GM12878 (cell line): ENCODE results near the gene DNTT. TPM values are rescaled to one million over a fixed set of nuclear protein-coding genes. Genes with fewer than 3 reads are reported as not detected.

Experiments
- ATAC-seq: fragments of 200-7000 bp; cut with Tn5 transposase; 3 replicates; pipeline ENCODE4 v1.9.1; 2020; ENCODE audit warnings: mild to moderate bottlenecking, moderate library complexity
- BruUV-seq: library from RNA; stranded (reverse); fragments of 400-500 nt; replicated peaks from 2 replicates; lab custom pipeline; 2021; lab: Mats Ljungman, UMichigan
- CTCF ChIA-PET: fragments of 300-600 bp; sonication (Branson Sonifier 250); formaldehyde crosslinking; extraction: SDS; loops from one replicate; lab custom pipeline; 2021; ENCODE audit warnings: inconsistent platforms; lab: Yijun Ruan, JAX
- POLR2A ChIA-PET: fragments of 350-600 bp; formaldehyde crosslinking; extraction: SDS; loops from one replicate; lab custom pipeline; 2021; ENCODE audit warnings: inconsistent platforms; lab: Charles Lee
- RAD21 ChIA-PET: fragments of 300-600 bp; sonication (Branson Sonifier 250); formaldehyde crosslinking; loops from one replicate; lab custom pipeline; 2023; ENCODE audit warnings: antibody characterized with exemption; ENCODE audit not compliant: unreplicated experiment; lab: Charles Lee
- SMC1A ChIA-PET: fragments of 300-600 bp; sonication (Branson Sonifier 250); formaldehyde crosslinking; loops from one replicate; lab custom pipeline; 2023; ENCODE audit not compliant: unreplicated experiment, uncharacterized antibody; lab: Charles Lee
- DNase-seq: peaks from one replicate; pipeline ENCODE4 v3.0.0-alpha.2; 2011; ENCODE audit warnings: low read depth, low spot score
- FAIRE-seq: peaks from 3 replicates; lab custom pipeline; 2011; peaks lifted over from hg19 to GRCh38; lab: Jason Lieb, UNC
- H2AFZ ChIP-seq: 2 replicates; pipeline ENCODE4 v1.6.0; 2011; ENCODE audit warnings: low read depth, low read length, control low read depth; ENCODE audit not compliant: control insufficient read depth
- H3K27ac ChIP-seq: 2 replicates; pipeline ENCODE4 v1.5.1; 2011; ENCODE audit warnings: control low read depth; ENCODE audit not compliant: control insufficient read depth, insufficient read depth
- H3K27me3 ChIP-seq, 2 experiments: replicated peaks in 1 of 2; 2 replicates each; pipeline versions ENCODE4 v1.6.0 to v1.6.1; 2011; ENCODE audit warnings: low read length in 1 of 2; ENCODE audit not compliant: control insufficient read depth in 2 of 2, insufficient read depth in 2 of 2
- H3K36me3 ChIP-seq, 2 experiments: 2 replicates each; pipeline ENCODE4 v1.5.1; 2011; ENCODE audit warnings: low read length in 1 of 2; ENCODE audit not compliant: control insufficient read depth in 2 of 2, insufficient read depth in 2 of 2
- H3K4me1 ChIP-seq: 2 replicates; pipeline ENCODE4 v1.6.1; 2011; ENCODE audit warnings: mild to moderate bottlenecking, low read length, moderate library complexity, mixed read lengths; ENCODE audit not compliant: control insufficient read depth, insufficient read depth
- H3K4me2 ChIP-seq: 2 replicates; pipeline ENCODE4 v1.6.0; 2011; ENCODE audit warnings: control low read depth; ENCODE audit not compliant: control insufficient read depth, insufficient read depth
- H3K4me3 ChIP-seq: fragments of 200-600 bp; sonication (generic); 2 replicates; pipeline ENCODE4 v1.5.1; 2016
- H3K79me2 ChIP-seq: 2 replicates; pipeline ENCODE4 v1.6.0; 2011; ENCODE audit warnings: low read length; ENCODE audit not compliant: control insufficient read depth, insufficient read depth
- H3K9ac ChIP-seq: 2 replicates; pipeline ENCODE4 v1.8.0; 2011; ENCODE audit warnings: low read length, control low read depth, mixed read lengths; ENCODE audit not compliant: control insufficient read depth, insufficient read depth
- H3K9me3 ChIP-seq: replicated peaks from 3 replicates; pipeline ENCODE4 v1.5.1; 2011; ENCODE audit warnings: mild to moderate bottlenecking, low read length; ENCODE audit not compliant: control insufficient read depth, insufficient read depth
- H4K20me1 ChIP-seq: 2 replicates; pipeline ENCODE4 v1.6.0; 2011; ENCODE audit not compliant: control insufficient read depth, insufficient read depth
- EZH2 ChIP-seq: IDR thresholded peaks from 2 replicates; pipeline ENCODE4 v1.6.1; 2012; ENCODE audit warnings: low read depth, mild to moderate bottlenecking, control low read depth, inconsistent platforms, low read length, borderline replicate concordance; ENCODE audit not compliant: control insufficient read depth
- IRF5 ChIP-seq: fragments of 450-650 bp; IDR thresholded peaks from 2 replicates; pipeline ENCODE4 v1.6.1; 2017; ENCODE audit warnings: borderline replicate concordance
- RB1 ChIP-seq: fragments of 450-650 bp; formaldehyde crosslinking; IDR thresholded peaks from 2 replicates; pipeline ENCODE4 v1.6.1; 2017; ENCODE audit warnings: mild to moderate bottlenecking, borderline replicate concordance
- SIN3A ChIP-seq: IDR thresholded peaks from 2 replicates; pipeline ENCODE4 v1.6.1; 2012; ENCODE audit warnings: low read depth, low read length, improper control_type of control experiment
- WGBS: methylation state at CpG from one replicate; pipeline ENCODE4 v1.1.6; 2016; ENCODE audit warnings: low lambda C conversion rate; ENCODE audit not compliant: insufficient replicate concordance, insufficient coverage; ENCODE audit errors: missing lambda C conversion rate; 5-methylcytosine and 5-hydroxymethylcytosine counted together
- in situ Hi-C: fragments of 300-500 bp; cut with MboI; formaldehyde crosslinking; loops from 9 replicates; pipeline ENCODE4 v1.14.3; 2018; ENCODE audit warnings: mixed read lengths
- intact Hi-C: fragments of 100-400 bp; cut with micrococcal nuclease; formaldehyde crosslinking; loops from one replicate; pipeline ENCODE4 v1.14.2; 2022; ENCODE audit not compliant: unreplicated experiment
- polyA plus RNA-seq, 11 experiments: library from polyadenylated mRNA; depleted of rRNA in 4 of 11; unstranded in 6 of 11; stranded (reverse) in 5 of 11; fragments of >200 nt; fragmentation: Nextera tagmentation in 4 of 11; fragmentation: Illumina TruSeq in 1 of 11; extraction: Ambion mirVana in 4 of 11; extraction: Trizol in 1 of 11; gene quantifications; 1 replicate in 1 of 11; 2 replicates in 10 of 11; pipeline versions ENCODE4 v1.2.1 to v1.2.3, GENCODE V29; 2011 to 2016; ENCODE audit warnings: inconsistent platforms in 2 of 11, missing spikeins in 2 of 11, low read depth in 1 of 11
- total RNA-seq, 4 experiments: library from RNA; depleted of rRNA in 3 of 4; stranded (reverse); fragments of >200 nt in 3 of 4; fragmentation: Illumina TruSeq in 1 of 4; extraction: Trizol in 1 of 4; gene quantifications; 2 replicates each; pipeline versions ENCODE4 v1.2.1 to v1.2.3, GENCODE V29; 2013 to 2021
- TF ChIP-seq, protein P1 (sequence below): fragments of 450-650 bp; IDR thresholded peaks from 2 replicates; pipeline ENCODE4 v1.6.1; 2017; ENCODE audit warnings: mild to moderate bottlenecking, moderate library complexity

The DNTT gene
- total and polyA plus RNA-seq, 10 of the 15 experiments (the other 5 are each of a cell fraction or from before 2014, with no cell fraction given): 0.06 to 0.13 (median 0.09) TPM; not detected in 5

- no peak for DNase-seq
- ChIA-PET CTCF (no interaction called here), POLR2A (no interaction called here), RAD21 (no interaction called here), SMC1A (no interaction called here)
- no peaks in the 10 kb centered on the region for H4K20me1 ChIP-seq
- WGBS: 56% methylated on average over 7 of the region's 7 CpGs
- no peaks in the 10 kb centered on the region for H3K4me1 ChIP-seq
- BruUV-seq: no TSS peak
- no peak overlapping the region for H3K4me3 ChIP-seq
- H3K36me3 ChIP-seq: no peaks in the 10 kb centered on the region
- no peak overlapping the region for H2AFZ ChIP-seq
- TF ChIP-seq RB1 (no peak), SIN3A (no peak), EZH2 (no peak), IRF5 (no peak)
- TF ChIP-seq, protein P1, sequence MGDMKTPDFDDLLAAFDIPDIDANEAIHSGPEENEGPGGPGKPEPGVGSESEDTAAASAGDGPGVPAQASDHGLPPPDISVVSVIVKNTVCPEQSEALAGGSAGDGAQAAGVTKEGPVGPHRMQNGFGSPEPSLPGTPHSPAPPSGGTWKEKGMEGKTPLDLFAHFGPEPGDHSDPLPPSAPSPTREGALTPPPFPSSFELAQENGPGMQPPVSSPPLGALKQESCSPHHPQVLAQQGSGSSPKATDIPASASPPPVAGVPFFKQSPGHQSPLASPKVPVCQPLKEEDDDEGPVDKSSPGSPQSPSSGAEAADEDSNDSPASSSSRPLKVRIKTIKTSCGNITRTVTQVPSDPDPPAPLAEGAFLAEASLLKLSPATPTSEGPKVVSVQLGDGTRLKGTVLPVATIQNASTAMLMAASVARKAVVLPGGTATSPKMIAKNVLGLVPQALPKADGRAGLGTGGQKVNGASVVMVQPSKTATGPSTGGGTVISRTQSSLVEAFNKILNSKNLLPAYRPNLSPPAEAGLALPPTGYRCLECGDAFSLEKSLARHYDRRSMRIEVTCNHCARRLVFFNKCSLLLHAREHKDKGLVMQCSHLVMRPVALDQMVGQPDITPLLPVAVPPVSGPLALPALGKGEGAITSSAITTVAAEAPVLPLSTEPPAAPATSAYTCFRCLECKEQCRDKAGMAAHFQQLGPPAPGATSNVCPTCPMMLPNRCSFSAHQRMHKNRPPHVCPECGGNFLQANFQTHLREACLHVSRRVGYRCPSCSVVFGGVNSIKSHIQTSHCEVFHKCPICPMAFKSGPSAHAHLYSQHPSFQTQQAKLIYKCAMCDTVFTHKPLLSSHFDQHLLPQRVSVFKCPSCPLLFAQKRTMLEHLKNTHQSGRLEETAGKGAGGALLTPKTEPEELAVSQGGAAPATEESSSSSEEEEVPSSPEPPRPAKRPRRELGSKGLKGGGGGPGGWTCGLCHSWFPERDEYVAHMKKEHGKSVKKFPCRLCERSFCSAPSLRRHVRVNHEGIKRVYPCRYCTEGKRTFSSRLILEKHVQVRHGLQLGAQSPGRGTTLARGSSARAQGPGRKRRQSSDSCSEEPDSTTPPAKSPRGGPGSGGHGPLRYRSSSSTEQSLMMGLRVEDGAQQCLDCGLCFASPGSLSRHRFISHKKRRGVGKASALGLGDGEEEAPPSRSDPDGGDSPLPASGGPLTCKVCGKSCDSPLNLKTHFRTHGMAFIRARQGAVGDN: no peak
- TF ChIP-seq, all 136 proteins: peak for 0
- Histone ChIP-seq H3K79me2 (no peaks in the 10 kb centered on the region), H3K27me3 (peaks cover 0 to 2% of the 10 kb centered on the region in 2 experiments; a peak in 3 of 4 replicates), H3K27ac (no peak overlapping the region), H3K4me2 (no peak overlapping the region), H3K9ac (no peak overlapping the region), H3K9me3 (no peaks in the 10 kb centered on the region)
- ATAC-seq: no peak
- in situ Hi-C loops (no loop called here), intact Hi-C loops (no loop called here)
- FAIRE-seq: no peak
These were observed 83.4 kb downstream of the DNTT start for GRCh38 chr10:96387601-96388000.

Other genes starting within 250 kb of the DNTT start
- 15.8 and 17.1 TPM in 2 replicates for gene ZNF518A, start 174.1 kb upstream of the DNTT start, total RNA-seq (2014; rRNA removed)
- gene ZNF518A, start 174.1 kb upstream of the DNTT start, total RNA-seq (2014; rRNA removed; fragmentation: Illumina TruSeq; extraction: Trizol): 16.9 and 17.7 TPM in 2 replicates
- 14.8 and 15.1 TPM in 2 replicates for gene ZNF518A, start 174.1 kb upstream of the DNTT start, total RNA-seq (2021)
- 19.4 and 34.1 TPM in 2 replicates for gene ZNF518A, start 174.1 kb upstream of the DNTT start, polyA plus RNA-seq (2011; rRNA removed)
- gene ZNF518A, start 174.1 kb upstream of the DNTT start, polyA plus RNA-seq (2014; fragmentation: Illumina TruSeq; extraction: Trizol): 13.6 and 15.8 TPM in 2 replicates
- 10 to 100 TPM in 1 of 2 experiments, 1 to 10 TPM in 1; 3.7 to 11.3 TPM for gene ZNF518A, start 174.1 kb upstream of the DNTT start, polyA plus RNA-seq (2014; fragmentation: Nextera tagmentation; extraction: Ambion mirVana)
- 7.2 and 9.1 TPM in 2 replicates for gene ZNF518A, start 174.1 kb upstream of the DNTT start, polyA plus RNA-seq (2014; rRNA removed)
- gene ZNF518A, start 174.1 kb upstream of the DNTT start, polyA plus RNA-seq (2016; fragmentation: Nextera tagmentation; extraction: Ambion mirVana): 10 to 100 TPM; 18.7 to 24.4 TPM
- gene BLNK, start 32.9 kb upstream of the DNTT start, total RNA-seq (2014; rRNA removed): 113 and 114 TPM in 2 replicates
- 121 and 122 TPM in 2 replicates for gene BLNK, start 32.9 kb upstream of the DNTT start, total RNA-seq (2014; rRNA removed; fragmentation: Illumina TruSeq; extraction: Trizol)
- gene BLNK, start 32.9 kb upstream of the DNTT start, total RNA-seq (2021): 103 and 107 TPM in 2 replicates
- gene BLNK, start 32.9 kb upstream of the DNTT start, polyA plus RNA-seq (2011; rRNA removed): 58.9 and 84.8 TPM in 2 replicates
- gene BLNK, start 32.9 kb upstream of the DNTT start, polyA plus RNA-seq (2014; fragmentation: Illumina TruSeq; extraction: Trizol): 156 and 162 TPM in 2 replicates
- gene BLNK, start 32.9 kb upstream of the DNTT start, polyA plus RNA-seq (2014; fragmentation: Nextera tagmentation; extraction: Ambion mirVana): 100 to 1,000 TPM; 165 to 201 TPM
- 75.0 and 79.5 TPM in 2 replicates for gene BLNK, start 32.9 kb upstream of the DNTT start, polyA plus RNA-seq (2014; rRNA removed)
- 100 to 1,000 TPM; 156 to 158 TPM for gene BLNK, start 32.9 kb upstream of the DNTT start, polyA plus RNA-seq (2016; fragmentation: Nextera tagmentation; extraction: Ambion mirVana)
- gene OPALIN, start 54.6 kb downstream of the DNTT start, total RNA-seq (2014; rRNA removed): not detected in 2 replicates
- not detected in 2 replicates for gene OPALIN, start 54.6 kb downstream of the DNTT start, total RNA-seq (2014; rRNA removed; fragmentation: Illumina TruSeq; extraction: Trizol)
- gene OPALIN, start 54.6 kb downstream of the DNTT start, total RNA-seq (2021): not detected in 2 replicates
- not detected in 2 replicates for gene OPALIN, start 54.6 kb downstream of the DNTT start, polyA plus RNA-seq (2011; rRNA removed)
- not detected in 2 replicates for gene OPALIN, start 54.6 kb downstream of the DNTT start, polyA plus RNA-seq (2014; fragmentation: Illumina TruSeq; extraction: Trizol)
- not detected for gene OPALIN, start 54.6 kb downstream of the DNTT start, polyA plus RNA-seq (2014; fragmentation: Nextera tagmentation; extraction: Ambion mirVana)
- not detected in 2 replicates for gene OPALIN, start 54.6 kb downstream of the DNTT start, polyA plus RNA-seq (2014; rRNA removed)
- gene OPALIN, start 54.6 kb downstream of the DNTT start, polyA plus RNA-seq (2016; fragmentation: Nextera tagmentation; extraction: Ambion mirVana): not detected
- gene TLL2, start 209.5 kb downstream of the DNTT start, total RNA-seq (2014; rRNA removed): 0.33 and 0.34 TPM in 2 replicates
- 0.14 and 0.22 TPM in 2 replicates for gene TLL2, start 209.5 kb downstream of the DNTT start, total RNA-seq (2014; rRNA removed; fragmentation: Illumina TruSeq; extraction: Trizol)
- gene TLL2, start 209.5 kb downstream of the DNTT start, total RNA-seq (2021): 0.51 and 0.72 TPM in 2 replicates
- gene TLL2, start 209.5 kb downstream of the DNTT start, polyA plus RNA-seq (2011; rRNA removed): 0.33 and 0.71 TPM in 2 replicates
- 0.31 and 0.55 TPM in 2 replicates for gene TLL2, start 209.5 kb downstream of the DNTT start, polyA plus RNA-seq (2014; fragmentation: Illumina TruSeq; extraction: Trizol)
- gene TLL2, start 209.5 kb downstream of the DNTT start, polyA plus RNA-seq (2014; fragmentation: Nextera tagmentation; extraction: Ambion mirVana): under 1 TPM; 0.02 to 0.29 TPM
- 0.78 and 0.80 TPM in 2 replicates for gene TLL2, start 209.5 kb downstream of the DNTT start, polyA plus RNA-seq (2014; rRNA removed)
- 1 to 10 TPM; 1.5 to 2.1 TPM for gene TLL2, start 209.5 kb downstream of the DNTT start, polyA plus RNA-seq (2016; fragmentation: Nextera tagmentation; extraction: Ambion mirVana)